Left renal cortex interstitium (tissue), 4 donors: Measurements from ENCODE around the gene SPOCK2. TPM values are rescaled to one million over a fixed set of nuclear protein-coding genes. Genes with fewer than 3 reads are reported as not detected.

Experiments
- DNase-seq, 4 donors: peaks; one replicate each; pipeline ENCODE4 v3.0.0-alpha.2; 2013; ENCODE audit warnings: low read depth in 4 of 4, low spot score in 2 of 4, missing footprints in 1 of 4
- polyA plus RNA-seq, 4 donors: library from polyadenylated mRNA; unstranded; fragments of 120-200 nt; gene quantifications; one replicate each; pipeline ENCODE4 v1.2.1, GENCODE V29; 2013; ENCODE audit not compliant: insufficient read length in 4 of 4

SPOCK2 gene
- polyA plus RNA-seq, 4 donors = 143 to 189 (median 158) TPM

GRCh38 chr10:72074574-72075375 is 13.6 kb downstream of the SPOCK2 start:
- DNase-seq = no peak

- no peak for DNase-seq
Observed at GRCh38 chr10:72073708-72074573, 14.4 kb downstream of the SPOCK2 start.

- DNase-seq = no peak
Observed at GRCh38 chr10:72072639-72073038, 15.7 kb downstream of the SPOCK2 start.

- no peak for DNase-seq
Observed at GRCh38 chr10:72072046-72072445, 16.3 kb downstream of the SPOCK2 start.

- DNase-seq = no peak
Observed at GRCh38 chr10:72069751-72070526, 18.4 kb downstream of the SPOCK2 start.

GRCh38 chr10:72068901-72069446 is 19.4 kb downstream of the SPOCK2 start:
- DNase-seq = no peak

- no peak for DNase-seq
Observed at GRCh38 chr10:72068126-72068765, 20.1 kb downstream of the SPOCK2 start.

GRCh38 chr10:72067463-72068125 is 20.8 kb downstream of the SPOCK2 start:
- no peak for DNase-seq

- no peak for DNase-seq
Observed at GRCh38 chr10:72066318-72067284, 21.8 kb downstream of the SPOCK2 start.

GRCh38 chr10:72065439-72066025 is 22.8 kb downstream of the SPOCK2 start:
- no peak for DNase-seq

GRCh38 chr10:72063703-72064391 is 24.5 kb downstream of the SPOCK2 start:
- no peak for DNase-seq

- no peak for DNase-seq
Observed at GRCh38 chr10:72062832-72063702, 25.3 kb downstream of the SPOCK2 start.

GRCh38 chr10:72062382-72062781 is 26.0 kb downstream of the SPOCK2 start:
- no peak for DNase-seq

- no peak for DNase-seq
Observed at GRCh38 chr10:72061930-72062329, 26.4 kb downstream of the SPOCK2 start.

- no peak for DNase-seq
Observed at GRCh38 chr10:72061491-72061890, 26.9 kb downstream of the SPOCK2 start.
